ENCODE results near the gene CDH23. TPM values are rescaled to one million over a fixed set of nuclear protein-coding genes. Genes with fewer than 3 reads are reported as not detected.
A peak's percentile ranks its signal among the peaks of the same experiment; 100 is the strongest.

Gene CDH23
- total RNA-seq, 1 donor from 2014 or later = 1.3 TPM

DNA sequence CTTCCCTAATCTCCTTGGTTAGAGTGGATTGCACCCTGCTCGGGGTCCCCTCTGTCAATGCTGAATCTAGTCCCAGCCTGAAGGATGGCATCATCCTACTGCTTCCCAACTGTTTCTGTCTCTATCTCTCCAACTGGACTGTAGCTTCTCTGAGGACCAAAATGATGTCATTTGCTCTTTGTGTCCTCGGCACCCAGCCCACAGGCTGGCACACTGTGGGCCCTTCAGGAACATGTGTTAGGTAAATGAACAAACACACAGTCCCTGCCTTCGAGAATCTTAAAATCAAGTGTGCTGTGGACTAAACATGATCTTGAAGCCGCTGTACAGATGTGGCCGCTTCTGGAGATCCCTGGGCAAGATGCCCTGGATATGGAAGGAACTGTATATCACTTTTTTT is 5.0 kb upstream of the CDH23 start:
- H3K36me3 Mint-ChIP-seq (ENCODE audit: low read depth) = no peaks in the 10 kb centered on the region
- no peaks in the 10 kb centered on the region for H3K9me3 Mint-ChIP-seq
- no peak overlapping the region for H3K4me3 Mint-ChIP-seq
- intact Hi-C loops (cut with micrococcal nuclease) = no loop called here
- peaks cover 2% of the 10 kb centered on the region for H3K4me1 Mint-ChIP-seq
- no peak overlapping the region for H3K27ac Mint-ChIP-seq
- H3K27me3 Mint-ChIP-seq = peaks cover 48% of the 10 kb centered on the region
- no peak for DNase-seq

DNA sequence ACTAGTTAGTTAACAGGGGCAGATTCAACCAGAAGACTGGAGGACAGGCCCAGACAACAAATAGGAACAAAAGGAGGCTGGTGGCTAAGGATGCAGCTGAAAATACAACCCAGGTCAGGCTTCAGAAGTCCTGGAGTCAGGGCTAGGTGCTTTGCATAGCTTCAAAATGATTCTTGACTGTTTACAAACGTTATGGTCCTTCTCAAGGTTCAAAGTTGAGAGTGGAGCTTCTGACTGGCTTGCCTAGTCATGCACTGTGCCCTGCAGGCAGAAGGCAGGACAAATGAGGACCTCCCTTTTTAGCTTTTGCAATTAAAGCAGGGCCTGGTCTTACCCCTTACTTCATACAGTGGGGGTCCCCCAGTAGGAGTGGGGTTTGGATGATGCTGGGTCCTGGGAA is 4.4 kb upstream of the CDH23 start:
- peaks cover 2% of the 10 kb centered on the region for H3K4me1 Mint-ChIP-seq
- intact Hi-C loops (cut with micrococcal nuclease) = no loop called here
- H3K9me3 Mint-ChIP-seq = no peaks in the 10 kb centered on the region
- H3K36me3 Mint-ChIP-seq (ENCODE audit: low read depth) = no peaks in the 10 kb centered on the region
- peaks cover 48% of the 10 kb centered on the region for H3K27me3 Mint-ChIP-seq
- H3K27ac Mint-ChIP-seq = no peak overlapping the region
- no peak overlapping the region for H3K4me3 Mint-ChIP-seq
- no peak for DNase-seq

DNA sequence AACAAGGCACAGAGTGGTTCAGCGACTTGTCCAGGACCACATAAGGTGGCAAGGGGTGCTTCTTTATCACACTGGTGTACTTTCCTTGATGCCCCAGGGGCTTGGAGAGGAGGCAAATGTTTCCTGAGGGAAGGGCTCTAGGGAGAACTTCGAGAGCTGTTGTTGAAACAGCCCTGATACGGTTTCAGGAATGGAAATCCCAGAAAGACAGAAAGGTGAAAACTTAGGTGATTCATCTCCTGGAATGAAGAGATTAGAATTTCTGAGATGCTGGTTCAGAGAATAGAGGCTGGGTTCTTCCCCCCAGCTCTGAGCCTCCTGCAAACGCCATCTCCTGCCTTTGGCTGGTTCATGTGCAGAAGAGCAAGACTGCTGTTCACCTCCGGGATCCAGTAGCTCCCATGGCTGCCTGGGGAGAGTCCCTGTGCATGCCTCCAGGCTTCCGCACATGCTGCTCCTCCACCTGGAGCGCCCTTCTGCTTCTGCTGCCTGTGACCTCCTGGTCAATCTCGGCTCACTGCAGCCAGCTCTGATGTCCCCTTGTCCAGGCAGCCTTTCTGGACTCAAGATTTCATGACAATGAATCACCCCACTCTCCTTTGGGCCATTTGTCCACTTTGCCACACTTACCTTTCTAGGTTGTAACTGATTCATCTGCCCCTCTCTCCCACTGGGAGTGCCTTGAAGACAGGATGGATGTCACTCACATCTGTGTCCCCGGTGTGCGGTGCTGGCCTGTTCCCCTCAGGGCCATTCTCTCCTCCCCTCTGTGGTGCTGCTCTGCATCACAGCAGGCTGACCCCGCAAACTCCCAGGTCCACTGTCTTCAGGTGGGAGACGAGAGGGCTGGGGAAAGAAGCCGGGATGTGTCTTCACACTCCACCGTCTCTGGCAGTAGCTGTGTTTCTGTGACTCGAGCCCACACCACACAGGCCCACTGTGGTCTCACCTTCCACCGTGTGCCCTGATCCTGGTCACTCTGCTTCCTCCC is 3.6 kb upstream of the CDH23 start:
- no peak for DNase-seq
- Mint-ChIP-seq H3K27ac (no peak overlapping the region), H3K36me3 (ENCODE audit: low read depth) (no peaks in the 10 kb centered on the region), H3K9me3 (no peaks in the 10 kb centered on the region), H3K27me3 (peaks cover 54% of the 10 kb centered on the region), H3K4me3 (no peak overlapping the region), H3K4me1 (peaks cover 2% of the 10 kb centered on the region)
- intact Hi-C loops (cut with micrococcal nuclease) = no loop called here

DNA sequence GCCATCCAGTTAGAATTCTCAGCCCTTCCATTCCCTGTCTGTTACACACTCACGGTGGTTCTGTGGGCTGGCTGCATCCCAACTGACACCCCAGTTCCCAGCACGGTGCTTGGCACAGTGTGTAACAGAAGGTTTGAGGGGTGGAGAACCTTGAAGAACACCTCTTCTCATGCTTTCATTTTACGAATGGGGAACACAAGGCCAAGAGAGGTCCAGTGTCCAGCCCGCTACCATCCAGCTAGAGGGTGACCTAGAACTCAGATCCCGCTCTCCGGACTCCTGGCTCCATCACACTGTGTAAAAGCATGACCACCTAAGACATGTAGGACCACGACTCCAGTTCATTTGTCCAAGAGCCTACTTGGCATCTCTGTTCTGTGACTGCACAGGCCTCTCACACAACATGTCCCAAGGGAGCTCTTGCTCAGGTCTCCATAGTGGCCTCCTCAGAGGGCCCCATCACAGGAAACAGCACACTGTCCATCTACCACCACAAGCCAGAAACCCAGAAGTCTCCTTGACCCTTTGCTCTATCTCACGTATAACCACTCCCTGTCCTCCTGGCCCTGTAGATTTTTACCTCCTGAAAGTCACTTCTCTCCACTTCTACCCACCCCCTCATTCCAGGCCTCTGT is 2.8 kb upstream of the CDH23 start:
- no peaks in the 10 kb centered on the region for H3K36me3 Mint-ChIP-seq (ENCODE audit: low read depth)
- H3K9me3 Mint-ChIP-seq = no peaks in the 10 kb centered on the region
- H3K27me3 Mint-ChIP-seq = peaks cover 57% of the 10 kb centered on the region
- intact Hi-C loops (cut with micrococcal nuclease) = no loop called here
- DNase-seq = no peak
- H3K27ac Mint-ChIP-seq = no peak overlapping the region
- peaks cover 2% of the 10 kb centered on the region for H3K4me1 Mint-ChIP-seq
- H3K4me3 Mint-ChIP-seq = no peak overlapping the region

DNA sequence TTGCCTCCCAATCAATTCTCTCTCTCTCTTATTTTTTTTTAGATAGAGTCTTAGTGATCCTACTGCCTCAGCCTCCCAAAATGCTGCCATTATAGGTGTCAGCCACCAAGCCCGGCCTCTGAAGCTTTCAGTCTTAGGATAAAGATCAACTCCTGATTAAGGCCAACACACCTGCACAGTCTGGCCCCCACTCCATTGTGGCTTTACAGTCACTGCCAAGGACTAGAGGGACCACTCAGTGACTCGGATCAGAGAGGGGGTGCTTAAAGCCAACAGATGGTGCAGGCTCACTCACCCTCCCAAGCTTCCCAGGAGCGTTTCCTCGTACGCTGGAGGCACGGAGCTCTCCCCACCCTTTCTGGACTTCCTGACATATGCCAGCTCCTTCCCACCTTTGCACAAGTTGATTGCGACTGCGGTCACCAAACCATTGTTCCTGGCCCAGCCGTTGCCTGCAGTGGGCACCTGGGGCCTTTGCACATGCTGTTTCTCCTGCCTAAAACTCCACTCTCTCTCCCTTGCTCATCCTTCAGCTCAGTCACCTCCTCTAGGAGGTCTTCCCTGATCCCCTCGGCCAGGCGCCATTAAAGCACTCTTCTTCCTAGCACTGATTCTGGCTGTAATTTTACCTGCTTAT is 1.7 kb upstream of the CDH23 start:
- H3K27ac Mint-ChIP-seq = no peak overlapping the region
- no peak for DNase-seq
- peaks cover 68% of the 10 kb centered on the region for H3K27me3 Mint-ChIP-seq
- peaks cover 2% of the 10 kb centered on the region for H3K4me1 Mint-ChIP-seq
- H3K36me3 Mint-ChIP-seq (ENCODE audit: low read depth) = no peaks in the 10 kb centered on the region
- intact Hi-C loops (cut with micrococcal nuclease) = no loop called here
- H3K4me3 Mint-ChIP-seq = no peak overlapping the region
- no peaks in the 10 kb centered on the region for H3K9me3 Mint-ChIP-seq

DNA sequence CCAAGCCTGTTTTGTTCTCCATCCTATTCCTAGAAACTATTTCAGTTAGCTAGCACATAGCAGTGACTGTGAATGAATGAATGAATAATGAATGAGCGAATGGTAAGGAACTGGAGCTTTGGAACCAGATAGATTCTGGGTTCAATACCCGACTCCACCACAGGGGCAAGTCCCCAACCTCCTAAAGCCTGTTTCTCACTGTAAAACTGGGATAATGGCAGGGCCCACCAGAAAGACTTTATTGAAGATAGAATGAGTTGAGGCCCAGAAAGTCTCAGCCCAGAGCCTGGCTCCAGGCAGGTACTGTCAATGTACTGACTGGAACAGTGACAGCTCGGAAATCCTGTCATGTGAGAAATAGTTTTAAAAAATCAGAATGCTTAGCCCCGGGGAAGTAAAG is 1.1 kb upstream of the CDH23 start:
- DNase-seq = no peak
- H3K27ac Mint-ChIP-seq = no peak overlapping the region
- H3K36me3 Mint-ChIP-seq (ENCODE audit: low read depth) = no peaks in the 10 kb centered on the region
- H3K9me3 Mint-ChIP-seq = no peaks in the 10 kb centered on the region
- peak overlapping the region; percentile 22 for H3K4me3 Mint-ChIP-seq
- peaks cover 67% of the 10 kb centered on the region for H3K27me3 Mint-ChIP-seq
- peaks cover 2% of the 10 kb centered on the region for H3K4me1 Mint-ChIP-seq
- intact Hi-C loops (cut with micrococcal nuclease) = no loop called here

DNA sequence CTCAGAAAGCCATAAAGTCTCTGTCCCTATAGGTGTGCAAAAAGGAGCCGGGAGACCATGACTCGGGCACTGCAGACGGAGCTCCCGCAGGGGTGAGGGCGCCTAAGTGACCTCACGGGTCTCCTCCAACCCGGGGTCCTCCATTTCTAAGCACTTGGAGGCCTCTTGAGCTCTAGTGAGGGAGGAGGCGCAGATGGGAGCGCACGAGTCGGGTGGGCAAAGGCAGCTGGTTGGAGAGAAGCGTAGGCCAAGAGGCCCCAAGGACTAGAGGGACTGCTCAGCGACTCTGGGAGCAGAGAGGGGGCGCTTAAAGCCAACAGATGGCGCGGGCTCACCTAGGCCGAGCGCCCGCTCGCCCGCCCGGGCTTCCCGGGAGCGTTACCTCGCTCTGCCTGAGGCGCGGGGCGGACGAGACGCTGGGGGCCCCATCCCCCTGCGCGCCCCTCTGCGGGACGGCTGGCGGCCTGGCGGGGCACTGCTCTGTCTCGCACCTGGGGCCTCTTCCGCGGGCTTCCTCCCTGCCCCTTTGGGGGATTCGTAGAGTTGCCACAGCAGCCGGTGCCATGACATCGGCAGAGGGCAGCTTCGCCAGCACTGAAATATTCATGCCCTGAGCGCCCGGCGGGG is 523 bp upstream of the CDH23 start:
- Mint-ChIP-seq H3K27me3 (peaks cover 65% of the 10 kb centered on the region), H3K36me3 (ENCODE audit: low read depth) (no peaks in the 10 kb centered on the region), H3K9me3 (no peaks in the 10 kb centered on the region), H3K4me3 (peak overlapping the region; percentile 55), H3K4me1 (peaks cover 2% of the 10 kb centered on the region), H3K27ac (no peak overlapping the region)
- no peak for DNase-seq
- intact Hi-C loops (cut with micrococcal nuclease) = no loop called here

DNA sequence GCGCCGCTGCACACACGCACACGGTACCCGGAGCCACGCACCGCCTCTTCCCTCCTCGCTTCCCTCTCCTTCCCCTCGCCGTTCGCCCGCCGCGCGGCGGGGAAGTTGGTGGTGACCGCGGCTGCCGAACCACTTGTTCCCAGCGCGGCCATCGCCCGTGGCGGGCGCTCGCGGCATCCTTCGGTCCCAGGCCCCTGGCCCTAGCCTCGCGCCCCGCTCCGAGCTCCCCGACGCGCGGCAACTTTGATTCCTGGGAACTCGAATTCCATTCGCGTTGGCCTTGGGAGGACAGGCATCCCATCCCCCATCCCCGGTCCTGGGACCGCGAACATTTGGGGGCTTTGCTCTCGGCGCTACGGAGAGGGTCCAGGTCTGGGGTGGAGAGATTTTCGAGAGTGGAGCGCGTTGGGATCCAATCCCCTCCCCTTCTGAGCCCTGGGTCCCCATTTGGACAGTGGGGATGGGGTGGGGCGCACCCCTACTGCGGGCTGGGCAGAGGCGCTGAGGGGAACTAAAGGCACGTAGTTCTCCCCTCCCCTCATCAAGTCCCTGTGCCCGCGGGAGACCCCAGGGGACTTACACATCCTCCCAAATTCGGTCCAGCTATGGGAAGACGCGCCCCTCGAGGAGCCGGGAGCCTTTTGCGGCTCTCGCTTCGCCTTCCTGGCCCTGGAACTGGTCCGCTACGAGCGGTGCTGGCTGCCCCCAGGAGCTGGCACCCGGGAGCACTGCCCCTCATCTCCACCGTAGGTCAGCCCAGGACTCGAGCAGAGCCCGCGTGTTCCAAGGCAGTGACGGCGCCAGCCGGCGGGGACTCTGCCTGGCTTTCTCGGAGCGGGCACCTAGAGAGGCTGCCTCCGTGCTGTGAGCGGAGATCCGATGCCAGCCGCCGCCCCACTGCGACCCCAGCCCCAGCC is 834 bp downstream of the CDH23 start:
- peaks cover 2% of the 10 kb centered on the region for H3K4me1 Mint-ChIP-seq
- H3K9me3 Mint-ChIP-seq = no peaks in the 10 kb centered on the region
- intact Hi-C loops (cut with micrococcal nuclease) = no loop called here
- H3K36me3 Mint-ChIP-seq (ENCODE audit: low read depth) = no peaks in the 10 kb centered on the region
- peak overlapping the region; percentile 48 for H3K4me3 Mint-ChIP-seq
- H3K27ac Mint-ChIP-seq = no peak overlapping the region
- peaks cover 61% of the 10 kb centered on the region for H3K27me3 Mint-ChIP-seq
- DNase-seq = no peak

DNA sequence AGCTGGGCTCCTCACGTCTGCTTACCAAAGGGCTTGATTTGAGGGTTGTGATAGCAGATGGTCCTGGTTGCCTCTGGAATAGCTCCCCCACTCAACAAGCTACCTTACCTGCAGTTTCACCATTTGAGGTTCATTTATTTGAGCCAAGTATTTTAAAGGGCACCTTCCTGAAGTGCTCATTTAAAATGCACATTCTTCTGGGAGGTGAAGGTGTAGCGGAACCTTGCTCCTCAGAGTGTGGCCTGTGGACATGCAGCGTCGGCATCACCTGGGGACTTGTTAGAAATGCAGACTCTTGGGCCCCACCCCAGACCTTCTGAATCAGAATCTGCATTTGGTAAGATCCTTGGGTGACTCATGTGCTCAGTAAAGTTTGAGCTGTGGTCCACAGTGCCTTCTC is 2.3 kb downstream of the CDH23 start:
- no peak overlapping the region for H3K4me3 Mint-ChIP-seq
- peaks cover 2% of the 10 kb centered on the region for H3K4me1 Mint-ChIP-seq
- DNase-seq = no peak
- no peaks in the 10 kb centered on the region for H3K36me3 Mint-ChIP-seq (ENCODE audit: low read depth)
- intact Hi-C loops (cut with micrococcal nuclease) = no loop called here
- no peaks in the 10 kb centered on the region for H3K9me3 Mint-ChIP-seq
- H3K27me3 Mint-ChIP-seq = peaks cover 55% of the 10 kb centered on the region
- H3K27ac Mint-ChIP-seq = no peak overlapping the region

DNA sequence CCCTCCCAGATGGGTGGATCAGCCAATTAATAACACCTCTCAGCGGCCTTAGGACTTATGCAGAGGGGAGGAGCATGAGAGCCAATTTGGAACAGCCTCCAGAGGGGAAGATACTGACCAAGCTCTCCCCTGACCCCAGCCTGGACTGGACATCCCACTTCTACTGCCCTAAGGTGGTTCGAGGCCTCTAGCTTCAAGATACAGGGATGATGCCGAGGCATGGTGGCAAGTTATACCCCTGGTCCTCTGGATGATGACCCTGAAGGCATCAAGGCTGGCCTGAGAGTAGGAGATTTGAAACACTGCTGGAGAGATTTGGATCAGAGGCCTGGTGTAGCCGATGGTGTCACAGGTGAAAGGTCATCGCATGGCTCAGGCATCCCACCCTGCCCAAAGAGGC is 3.2 kb downstream of the CDH23 start:
- H3K27ac Mint-ChIP-seq = no peak overlapping the region
- intact Hi-C loops (cut with micrococcal nuclease) = no loop called here
- no peaks in the 10 kb centered on the region for H3K36me3 Mint-ChIP-seq (ENCODE audit: low read depth)
- DNase-seq = no peak
- peaks cover 49% of the 10 kb centered on the region for H3K27me3 Mint-ChIP-seq
- H3K4me3 Mint-ChIP-seq = no peak overlapping the region
- H3K4me1 Mint-ChIP-seq = peaks cover 2% of the 10 kb centered on the region
- no peaks in the 10 kb centered on the region for H3K9me3 Mint-ChIP-seq

DNA sequence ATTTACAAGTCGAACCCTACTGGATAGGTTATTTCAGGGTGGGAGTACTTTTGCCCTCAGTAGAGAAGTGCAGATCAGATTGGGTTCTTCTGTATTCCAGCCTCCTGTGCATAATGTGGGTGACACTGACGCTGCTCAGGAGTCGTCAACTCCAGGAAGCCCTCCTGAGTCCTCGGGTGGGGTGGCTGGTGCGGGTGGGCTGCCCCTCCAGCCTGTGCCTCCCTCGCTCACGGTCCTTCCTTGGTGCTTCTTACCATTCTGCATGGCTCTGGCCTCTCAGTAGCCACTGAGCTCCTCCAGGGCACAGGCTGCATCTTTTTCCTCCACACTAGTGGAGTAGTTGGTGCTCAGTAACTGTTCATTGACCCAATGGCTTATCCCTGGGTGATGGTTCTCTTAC is 4.3 kb downstream of the CDH23 start:
- no peaks in the 10 kb centered on the region for H3K36me3 Mint-ChIP-seq (ENCODE audit: low read depth)
- H3K4me3 Mint-ChIP-seq = no peak overlapping the region
- no peak overlapping the region for H3K27ac Mint-ChIP-seq
- intact Hi-C loops (cut with micrococcal nuclease) = no loop called here
- no peaks in the 10 kb centered on the region for H3K9me3 Mint-ChIP-seq
- H3K27me3 Mint-ChIP-seq = peaks cover 39% of the 10 kb centered on the region
- no peak for DNase-seq
- H3K4me1 Mint-ChIP-seq = peaks cover under 1% of the 10 kb centered on the region

DNA sequence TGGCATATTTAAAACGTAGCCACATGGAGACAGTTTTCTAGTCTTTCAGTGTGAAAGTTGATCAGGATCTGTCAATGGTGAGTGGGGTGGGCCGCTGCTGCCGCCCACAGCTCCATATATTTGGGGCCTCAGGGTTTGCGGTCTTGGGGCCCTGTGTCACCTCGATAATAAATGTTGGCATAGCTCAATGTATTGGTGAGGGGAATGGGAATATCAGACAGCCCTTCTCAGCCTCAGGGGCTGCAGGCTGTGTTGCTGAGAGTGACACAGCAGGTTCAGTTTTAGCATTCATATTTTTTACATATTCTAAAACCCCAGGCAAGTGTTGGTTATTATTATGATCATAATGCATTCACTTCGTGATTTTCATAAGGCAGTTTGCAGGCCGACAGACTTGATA is 5.3 kb downstream of the CDH23 start:
- H3K27ac Mint-ChIP-seq = no peak overlapping the region
- no peak overlapping the region for H3K4me3 Mint-ChIP-seq
- H3K36me3 Mint-ChIP-seq (ENCODE audit: low read depth) = no peaks in the 10 kb centered on the region
- no peak for DNase-seq
- peaks cover 39% of the 10 kb centered on the region for H3K27me3 Mint-ChIP-seq
- intact Hi-C loops (cut with micrococcal nuclease) = no loop called here
- H3K9me3 Mint-ChIP-seq = no peaks in the 10 kb centered on the region
- no peaks in the 10 kb centered on the region for H3K4me1 Mint-ChIP-seq

Data from activated CD4-positive, alpha-beta T cell treated with anti-CD3 and anti-CD28 coated beads, Interleukin-2, amount 10 ng/mL, durations not matched to agents 24 days and 14 days (primary cell).